Transverse colon (tissue), 3 donors: Measurements from ENCODE around the gene ZNF488.

Experiments used
- EP300 ChIP-seq: sonication (generic); formaldehyde crosslinking; IDR thresholded peaks from one replicate; pipeline ENCODE4 v1.6.1; 2017; ENCODE audit warnings: antibody characterized with exemption, low read depth
- TF ChIP-seq, protein P1 (sequence below), 5 experiments: fragments of 200-600 bp in 3 of 5; fragments of 450-650 bp in 2 of 5; sonication (generic) in 3 of 5; IDR thresholded peaks; 1 replicate in 2 of 5; 2 replicates in 3 of 5; pipeline ENCODE4 v1.5.1; 2016 to 2017; ENCODE audit warnings: antibody characterized with exemption in 5 of 5, inconsistent platforms in 3 of 5, mild to moderate bottlenecking in 2 of 5, moderate library complexity in 1 of 5

- no peak for TF ChIP-seq EP300
- TF ChIP-seq, protein P1, sequence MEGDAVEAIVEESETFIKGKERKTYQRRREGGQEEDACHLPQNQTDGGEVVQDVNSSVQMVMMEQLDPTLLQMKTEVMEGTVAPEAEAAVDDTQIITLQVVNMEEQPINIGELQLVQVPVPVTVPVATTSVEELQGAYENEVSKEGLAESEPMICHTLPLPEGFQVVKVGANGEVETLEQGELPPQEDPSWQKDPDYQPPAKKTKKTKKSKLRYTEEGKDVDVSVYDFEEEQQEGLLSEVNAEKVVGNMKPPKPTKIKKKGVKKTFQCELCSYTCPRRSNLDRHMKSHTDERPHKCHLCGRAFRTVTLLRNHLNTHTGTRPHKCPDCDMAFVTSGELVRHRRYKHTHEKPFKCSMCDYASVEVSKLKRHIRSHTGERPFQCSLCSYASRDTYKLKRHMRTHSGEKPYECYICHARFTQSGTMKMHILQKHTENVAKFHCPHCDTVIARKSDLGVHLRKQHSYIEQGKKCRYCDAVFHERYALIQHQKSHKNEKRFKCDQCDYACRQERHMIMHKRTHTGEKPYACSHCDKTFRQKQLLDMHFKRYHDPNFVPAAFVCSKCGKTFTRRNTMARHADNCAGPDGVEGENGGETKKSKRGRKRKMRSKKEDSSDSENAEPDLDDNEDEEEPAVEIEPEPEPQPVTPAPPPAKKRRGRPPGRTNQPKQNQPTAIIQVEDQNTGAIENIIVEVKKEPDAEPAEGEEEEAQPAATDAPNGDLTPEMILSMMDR (IDR thresholded peaks at IDR 0.05), result no peak
These were observed 3.6 kb downstream of the ZNF488 start for GRCh38 chr10:47380341-47381102.
